Astrocyte (in vitro differentiated cells and primary cell): Measurements from ENCODE around the gene EFCAB6.

ENCODE experiments used
- EZH2 ChIP-seq: IDR thresholded peaks from 2 replicates; pipeline ENCODE4 v1.6.1; 2012; ENCODE audit warnings: mild to moderate bottlenecking, low read length, inconsistent platforms; ENCODE audit not compliant: insufficient read depth
- TF ChIP-seq, protein P1 (sequence below): IDR thresholded peaks from 2 replicates; pipeline ENCODE4 v1.5.1; 2011; ENCODE audit warnings: low read depth, mild to moderate bottlenecking, inconsistent platforms, low read length, moderate library complexity; ENCODE audit not compliant: insufficient read depth

DNA sequence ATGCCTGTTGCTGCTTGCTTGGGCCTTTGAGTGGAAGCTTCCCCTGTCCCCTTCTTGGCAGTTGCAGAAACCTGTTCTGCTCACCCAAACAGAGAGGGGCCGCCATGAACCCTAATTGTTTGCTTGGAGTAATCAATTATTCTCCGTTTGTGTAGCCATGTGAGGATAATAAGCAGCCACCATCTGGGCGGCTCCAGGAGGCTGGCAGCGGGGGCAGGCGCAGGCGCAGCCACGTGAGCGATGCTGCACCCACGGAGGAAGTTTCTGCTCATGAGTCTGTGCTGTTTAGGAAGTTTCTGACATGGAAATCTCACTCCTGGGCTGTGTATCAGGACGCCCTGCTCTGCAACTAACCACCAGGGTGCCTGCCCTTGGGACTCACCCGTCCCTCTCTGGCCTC is 310.2 kb downstream of the EFCAB6 start:
- TF ChIP-seq, protein P1, sequence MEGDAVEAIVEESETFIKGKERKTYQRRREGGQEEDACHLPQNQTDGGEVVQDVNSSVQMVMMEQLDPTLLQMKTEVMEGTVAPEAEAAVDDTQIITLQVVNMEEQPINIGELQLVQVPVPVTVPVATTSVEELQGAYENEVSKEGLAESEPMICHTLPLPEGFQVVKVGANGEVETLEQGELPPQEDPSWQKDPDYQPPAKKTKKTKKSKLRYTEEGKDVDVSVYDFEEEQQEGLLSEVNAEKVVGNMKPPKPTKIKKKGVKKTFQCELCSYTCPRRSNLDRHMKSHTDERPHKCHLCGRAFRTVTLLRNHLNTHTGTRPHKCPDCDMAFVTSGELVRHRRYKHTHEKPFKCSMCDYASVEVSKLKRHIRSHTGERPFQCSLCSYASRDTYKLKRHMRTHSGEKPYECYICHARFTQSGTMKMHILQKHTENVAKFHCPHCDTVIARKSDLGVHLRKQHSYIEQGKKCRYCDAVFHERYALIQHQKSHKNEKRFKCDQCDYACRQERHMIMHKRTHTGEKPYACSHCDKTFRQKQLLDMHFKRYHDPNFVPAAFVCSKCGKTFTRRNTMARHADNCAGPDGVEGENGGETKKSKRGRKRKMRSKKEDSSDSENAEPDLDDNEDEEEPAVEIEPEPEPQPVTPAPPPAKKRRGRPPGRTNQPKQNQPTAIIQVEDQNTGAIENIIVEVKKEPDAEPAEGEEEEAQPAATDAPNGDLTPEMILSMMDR: no peak
- no peak for TF ChIP-seq EZH2
